ENCODE measurements around the gene PDE1C.

- TF ChIP-seq CTCF (conservative IDR thresholded peaks at IDR 0.05; ENCODE audit: low read depth, low read length) (no peak), EZH2 (IDR thresholded peaks at IDR 0.05; ENCODE audit: borderline replicate concordance, low read depth, low read length, poor library complexity, severe bottlenecking) (no peak)
Observed at GRCh38 chr7:31890766-31891165, 179.4 kb downstream of the PDE1C start.

All from A673 (cell line).